Ovary (tissue), 9 donors: ENCODE measurements around the gene LGI1. TPM values are rescaled to one million over a fixed set of nuclear protein-coding genes. Genes with fewer than 3 reads are reported as not detected.
"Not testable (repeated sequence)": the region's sequence is repeated elsewhere in the genome, so short reads cannot be mapped to it uniquely, and the experiment has no call there.

ENCODE experiments used
- DNase-seq, 5 donors: peaks; one replicate each; pipeline ENCODE4 v3.0.0-alpha.2; 2019 to 2020
- H3K27ac ChIP-seq, 2 donors: fragments of 200-600 bp; one replicate each; pipeline versions ENCODE4 v1.5.1 to v1.8.0; 2019 to 2022
- H3K27me3 ChIP-seq: fragments of 200-600 bp; one replicate; pipeline ENCODE4 v1.8.0; 2022
- H3K36me3 ChIP-seq: fragments of 200-600 bp; sonication (generic); one replicate; pipeline ENCODE4 v1.5.1; 2019
- H3K4me1 ChIP-seq: one replicate; pipeline ENCODE4 v1.8.1; 2013; ENCODE audit warnings: mild to moderate bottlenecking, moderate library complexity; ENCODE audit not compliant: insufficient read depth
- H3K4me3 ChIP-seq: fragments of 200-600 bp; sonication (generic); one replicate; pipeline ENCODE4 v1.5.1; 2017
- H3K9me3 ChIP-seq, 2 donors: fragments of 200-600 bp in 1 of 2; sonication (generic) in 1 of 2; one replicate each; pipeline versions ENCODE4 v1.5.1 to v1.8.1; 2013 to 2019; ENCODE audit warnings: mild to moderate bottlenecking in 1 of 2, moderate library complexity in 1 of 2
- EP300 ChIP-seq: sonication (generic); formaldehyde crosslinking; IDR thresholded peaks from one replicate; pipeline ENCODE4 v1.6.1; 2017; ENCODE audit warnings: antibody characterized with exemption
- POLR2A ChIP-seq: fragments of 450-650 bp; IDR thresholded peaks from one replicate; pipeline ENCODE4 v1.6.1; 2017; ENCODE audit warnings: antibody characterized with exemption, mild to moderate bottlenecking, moderate library complexity
- WGBS, 3 donors: extraction: QIAGEN DNeasy Blood & Tissue Kit in 1 of 3; methylation state at CpG; one replicate each; pipeline versions ENCODE4 v1.1.5 to v1.1.7; 2013 to 2017; 5-methylcytosine and 5-hydroxymethylcytosine counted together
- intact Hi-C, 4 donors: fragments of 100-400 bp; cut with DNase I; formaldehyde crosslinking; loops; one replicate each; pipeline versions ENCODE4 v1.11.0 to v1.15.1; 2022 to 2023
- polyA plus RNA-seq, 2 donors: library from polyadenylated mRNA; stranded (reverse); fragments of 200-250 nt in 1 of 2; fragments of 350-450 nt in 1 of 2; fragmentation: Illumina TruSeq in 1 of 2; extraction: RNeasy Lipid Tissue Mini Kit (QIAGEN cat#74804) in 1 of 2; gene quantifications; one replicate each; pipeline ENCODE4 v1.2.3, GENCODE V29; 2013 to 2014
- total RNA-seq, 7 donors: library from RNA; depleted of rRNA in 2 of 7; stranded (reverse); fragments of >200 nt in 2 of 7; fragmentation: NEBNext Ultra II Directional in 3 of 7; extraction: Animal tissue kit (Norgen Biotek cat#: 25700) in 3 of 7; gene quantifications; one replicate each; pipeline versions ENCODE4 v1.1.0 to v1.2.4, GENCODE V29; 2016 to 2023
- TF ChIP-seq, protein P1 (sequence below), 3 donors: fragments of 450-650 bp in 2 of 3; fragments of 200-600 bp in 1 of 3; IDR thresholded peaks; one replicate each; pipeline versions ENCODE4 v1.5.1 to v1.8.0; 2016 to 2022; ENCODE audit warnings: antibody characterized with exemption in 3 of 3, mild to moderate bottlenecking in 1 of 3
- donor health status: DM: no; HTN: no; CAD: no; lungs with moderate emphysema.
- donor health status: DM: no; HTN: no; CAD: no.
- donor health status: Bipolar disorder and iron deficiency.
- donor health status: DM: yes; HTN: yes; CAD: no.
- donor health status: DM: no; HTN: no; CAD: no.
- donor health status: DM: yes; HTN: yes; CAD: no.

Gene LGI1
- total and polyA plus RNA-seq, 9 donors: 0.04 to 2.1 (median 0.38) TPM; not detected in 6

DNA sequence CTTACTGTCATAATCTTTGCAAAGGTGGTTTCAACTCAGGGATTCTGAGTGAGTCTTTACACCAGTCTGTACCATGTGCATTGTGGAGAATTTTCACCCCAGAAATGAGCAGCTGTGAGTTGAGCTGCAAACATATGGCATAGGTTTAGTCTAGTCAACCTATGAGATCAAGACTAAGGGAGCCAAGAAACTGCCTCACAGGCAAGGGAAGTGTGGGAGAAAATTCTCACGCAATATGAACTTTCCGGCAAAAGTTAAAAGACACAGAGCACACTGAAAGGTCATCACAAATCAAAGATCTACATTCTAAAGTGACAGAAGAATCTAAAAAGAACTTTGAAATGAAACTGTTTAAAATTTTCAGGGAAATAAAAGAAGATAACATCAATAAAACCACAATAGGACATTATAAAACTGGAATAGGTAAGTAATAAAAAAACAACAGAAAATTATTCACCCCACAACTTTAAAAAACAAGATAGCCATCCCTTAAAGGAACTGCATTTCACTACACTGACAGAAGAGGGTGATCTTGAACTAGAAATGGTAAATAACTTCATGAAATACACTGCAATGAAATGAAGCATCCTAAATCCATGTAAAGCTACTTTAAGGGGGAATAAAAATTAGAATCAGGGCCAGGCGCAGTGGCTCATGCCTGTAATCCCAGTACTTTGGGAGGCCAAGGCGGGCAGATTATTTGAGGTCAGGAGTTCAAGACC lies 63.5 kb downstream of the LGI1 start:
- Histone ChIP-seq H3K27ac (no peak overlapping the region), H3K4me1 (no peaks in the 10 kb centered on the region), H3K36me3 (no peaks in the 10 kb centered on the region), H3K4me3 (no peak overlapping the region), H3K9me3 (no peaks in the 10 kb centered on the region), H3K27me3 (no peaks in the 10 kb centered on the region)
- TF ChIP-seq, protein P1, sequence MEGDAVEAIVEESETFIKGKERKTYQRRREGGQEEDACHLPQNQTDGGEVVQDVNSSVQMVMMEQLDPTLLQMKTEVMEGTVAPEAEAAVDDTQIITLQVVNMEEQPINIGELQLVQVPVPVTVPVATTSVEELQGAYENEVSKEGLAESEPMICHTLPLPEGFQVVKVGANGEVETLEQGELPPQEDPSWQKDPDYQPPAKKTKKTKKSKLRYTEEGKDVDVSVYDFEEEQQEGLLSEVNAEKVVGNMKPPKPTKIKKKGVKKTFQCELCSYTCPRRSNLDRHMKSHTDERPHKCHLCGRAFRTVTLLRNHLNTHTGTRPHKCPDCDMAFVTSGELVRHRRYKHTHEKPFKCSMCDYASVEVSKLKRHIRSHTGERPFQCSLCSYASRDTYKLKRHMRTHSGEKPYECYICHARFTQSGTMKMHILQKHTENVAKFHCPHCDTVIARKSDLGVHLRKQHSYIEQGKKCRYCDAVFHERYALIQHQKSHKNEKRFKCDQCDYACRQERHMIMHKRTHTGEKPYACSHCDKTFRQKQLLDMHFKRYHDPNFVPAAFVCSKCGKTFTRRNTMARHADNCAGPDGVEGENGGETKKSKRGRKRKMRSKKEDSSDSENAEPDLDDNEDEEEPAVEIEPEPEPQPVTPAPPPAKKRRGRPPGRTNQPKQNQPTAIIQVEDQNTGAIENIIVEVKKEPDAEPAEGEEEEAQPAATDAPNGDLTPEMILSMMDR (IDR thresholded peaks at IDR 0.05): no peak
- no peak for TF ChIP-seq POLR2A
- no peak for TF ChIP-seq EP300
- intact Hi-C loops: no loop called here
- 48 to 63% (median 54%) methylated on average over 4 of the region's 4 CpGs for WGBS, 3 donors
- DNase-seq: no peak

DNA sequence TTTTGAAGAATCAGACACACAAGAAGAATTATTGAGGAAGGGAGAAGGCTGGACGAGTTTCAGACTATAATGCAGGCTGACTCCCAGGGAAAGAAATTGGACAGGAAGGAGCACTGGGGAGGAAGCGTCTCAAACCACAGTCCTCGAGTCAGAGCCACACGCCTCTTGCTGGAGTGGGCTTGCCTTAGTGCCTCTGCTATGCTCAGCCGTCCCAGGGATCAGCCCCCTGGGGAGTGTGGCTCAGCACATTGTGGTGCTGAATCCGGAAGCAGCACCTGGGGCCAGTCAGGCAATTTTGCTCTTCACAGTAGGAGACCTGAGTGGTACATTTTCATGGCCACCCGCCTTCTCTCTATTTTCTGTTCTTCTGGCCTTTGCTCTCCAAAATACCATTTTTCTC lies 68.6 kb downstream of the LGI1 start:
- Histone ChIP-seq H3K36me3 (no peaks in the 10 kb centered on the region), H3K27ac (no peak overlapping the region), H3K27me3 (no peaks in the 10 kb centered on the region), H3K4me1 (no peaks in the 10 kb centered on the region), H3K9me3 (no peaks in the 10 kb centered on the region), H3K4me3 (no peak overlapping the region)
- intact Hi-C loops: no loop called here
- DNase-seq: no peak
- TF ChIP-seq, protein P1 (IDR thresholded peaks at IDR 0.05): no peak
- TF ChIP-seq POLR2A: no peak
- TF ChIP-seq EP300: no peak
- WGBS, 3 donors: 19 to 24% (median 23%) methylated on average over 7 of the region's 7 CpGs

DNA sequence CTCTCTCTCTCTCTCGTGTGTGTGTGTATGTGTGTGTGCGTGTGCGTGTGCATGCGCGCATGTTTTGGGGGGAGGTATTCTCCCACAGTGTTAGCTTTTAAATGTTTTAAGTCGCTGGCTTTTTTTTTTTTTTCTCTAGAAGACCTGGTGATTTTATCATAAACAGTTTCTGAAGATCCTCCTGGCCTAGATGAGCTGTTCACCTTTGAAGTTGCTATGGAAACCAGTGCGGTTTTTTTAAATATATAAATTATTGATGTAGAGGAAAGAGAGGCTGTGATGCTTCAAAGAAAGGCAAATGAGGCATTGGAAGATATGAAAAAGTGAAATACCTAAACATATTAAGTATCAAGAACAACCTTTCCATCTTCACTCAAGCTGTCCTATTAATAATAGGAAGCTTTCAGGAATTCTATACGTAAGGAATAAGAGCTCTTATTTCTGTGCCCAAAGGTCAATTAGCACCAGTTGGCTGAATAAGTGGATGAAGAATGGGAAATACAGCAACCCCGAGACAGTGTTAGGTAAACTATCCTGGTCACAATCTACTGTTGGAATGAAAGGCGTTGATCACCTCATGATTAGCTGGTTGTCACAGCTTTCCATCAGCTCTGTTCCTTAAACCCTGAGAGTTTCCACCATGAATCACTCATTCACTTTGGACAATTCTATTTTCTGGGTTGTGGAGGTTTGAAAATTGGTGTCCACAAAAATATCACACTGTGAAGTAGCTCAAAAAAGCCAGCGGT lies 69.5 kb downstream of the LGI1 start:
- H3K4me1 ChIP-seq: no peaks in the 10 kb centered on the region
- 75 to 84% (median 78%) methylated on average over 11 of the region's 11 CpGs for WGBS, 3 donors
- no peak for DNase-seq
- H3K27me3 ChIP-seq: no peaks in the 10 kb centered on the region
- no peak overlapping the region for H3K27ac ChIP-seq
- no peak overlapping the region for H3K4me3 ChIP-seq
- H3K9me3 ChIP-seq: no peaks in the 10 kb centered on the region
- intact Hi-C loops: no loop called here
- H3K36me3 ChIP-seq: no peaks in the 10 kb centered on the region
- no peak for TF ChIP-seq EP300
- TF ChIP-seq, protein P1 (IDR thresholded peaks at IDR 0.05): no peak
- TF ChIP-seq POLR2A: no peak

DNA sequence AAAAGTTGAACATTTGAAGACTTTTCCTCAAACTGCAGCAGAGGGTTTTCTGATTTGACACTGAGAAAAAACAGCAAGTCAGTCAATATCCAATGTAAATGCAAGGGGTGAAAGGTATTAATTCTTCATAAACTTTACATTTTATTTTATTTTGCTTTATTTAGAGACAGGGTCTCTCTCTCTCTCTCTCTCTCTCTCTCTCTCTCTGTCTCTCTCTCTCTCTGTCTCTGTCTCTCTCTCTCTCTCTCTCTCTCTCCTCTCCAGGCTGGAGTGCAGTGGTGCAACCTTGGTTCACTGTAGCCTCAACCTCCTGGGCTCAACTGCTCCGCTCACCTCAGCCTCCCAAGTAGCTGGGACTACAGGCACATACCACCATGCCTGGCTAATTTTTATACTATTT lies 73.3 kb downstream of the LGI1 start:
- H3K27ac ChIP-seq, DNase-seq, H3K4me3 ChIP-seq, intact Hi-C loops, H3K9me3 ChIP-seq, H3K4me1 ChIP-seq, H3K27me3 ChIP-seq, H3K36me3 ChIP-seq: not testable (repeated sequence)
- 90 to 100% (median 98%) methylated on average over 1 of the region's 1 CpG for WGBS, 3 donors

DNA sequence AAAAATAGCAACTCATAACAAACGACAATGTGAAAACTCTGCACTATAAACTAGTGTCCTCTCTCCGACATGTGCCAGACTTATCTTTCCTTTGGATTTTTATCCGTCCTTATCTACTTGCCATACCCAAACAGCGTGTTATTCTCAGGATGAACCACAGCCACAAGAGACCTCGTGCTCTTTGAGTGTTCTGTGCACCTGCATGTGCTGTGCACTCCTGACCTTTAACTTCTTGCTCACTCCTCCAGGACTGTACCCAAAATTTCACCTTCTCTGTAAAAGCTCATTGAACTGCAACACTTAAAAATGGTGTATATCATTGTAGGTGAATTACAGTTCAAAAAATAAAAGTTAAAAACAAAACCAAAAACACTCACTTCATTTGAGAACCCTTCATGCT lies 78.0 kb downstream of the LGI1 start:
- Histone ChIP-seq H3K9me3 (peaks cover 0 to 9% of the 10 kb centered on the region in 2 donors), H3K4me3 (no peak overlapping the region), H3K36me3 (no peaks in the 10 kb centered on the region), H3K27me3 (no peaks in the 10 kb centered on the region), H3K4me1 (no peaks in the 10 kb centered on the region), H3K27ac (no peak overlapping the region)
- TF ChIP-seq, protein P1 (IDR thresholded peaks at IDR 0.05): no peak
- TF ChIP-seq POLR2A (no peak), EP300 (no peak)
- intact Hi-C loops: no loop called here
- DNase-seq: no peak
- WGBS, 3 donors: 48 to 51% (median 49%) methylated on average over 5 of the region's 5 CpGs
